Right lobe of liver (tissue), 4 donors: ENCODE data around the gene TTF1.

Experiments
- POLR2A ChIP-seq: fragments of 450-650 bp; IDR thresholded peaks from one replicate; pipeline ENCODE4 v1.6.1; 2017; ENCODE audit warnings: antibody characterized with exemption, mild to moderate bottlenecking
- TF ChIP-seq, protein P1 (sequence below), 4 donors: fragments of 200-600 bp in 3 of 4; fragments of 450-650 bp in 1 of 4; IDR thresholded peaks; one replicate each; pipeline versions ENCODE4 v1.5.1 to v1.8.0; 2016 to 2022; ENCODE audit warnings: antibody characterized with exemption in 4 of 4, mild to moderate bottlenecking in 2 of 4
- donor health status: DM: no; HTN: no; CAD: no.
- donor health status: DM: no; HTN: no; CAD: no.
- donor health status: DM: no; HTN: yes; CAD: no.

DNA sequence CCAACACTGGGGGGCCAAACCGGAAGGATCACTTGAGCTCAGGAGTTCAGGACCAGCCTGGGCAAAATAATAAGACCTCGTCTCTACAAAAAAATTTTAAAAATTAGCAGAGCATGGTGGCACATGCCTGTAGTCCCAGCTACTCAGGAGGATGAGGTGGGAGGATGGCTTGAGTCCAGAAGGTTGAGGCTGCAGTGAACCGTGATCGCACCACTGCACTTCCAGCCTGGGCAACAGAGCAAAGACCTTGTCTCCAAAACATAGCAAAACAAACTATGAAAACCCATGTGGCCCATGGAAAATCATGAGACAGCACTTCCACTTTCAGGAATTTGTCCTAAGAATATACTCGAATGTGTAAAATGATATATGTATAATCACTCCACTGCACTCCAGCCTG, 58.0 kb downstream of the TTF1 start:
- TF ChIP-seq, protein P1, sequence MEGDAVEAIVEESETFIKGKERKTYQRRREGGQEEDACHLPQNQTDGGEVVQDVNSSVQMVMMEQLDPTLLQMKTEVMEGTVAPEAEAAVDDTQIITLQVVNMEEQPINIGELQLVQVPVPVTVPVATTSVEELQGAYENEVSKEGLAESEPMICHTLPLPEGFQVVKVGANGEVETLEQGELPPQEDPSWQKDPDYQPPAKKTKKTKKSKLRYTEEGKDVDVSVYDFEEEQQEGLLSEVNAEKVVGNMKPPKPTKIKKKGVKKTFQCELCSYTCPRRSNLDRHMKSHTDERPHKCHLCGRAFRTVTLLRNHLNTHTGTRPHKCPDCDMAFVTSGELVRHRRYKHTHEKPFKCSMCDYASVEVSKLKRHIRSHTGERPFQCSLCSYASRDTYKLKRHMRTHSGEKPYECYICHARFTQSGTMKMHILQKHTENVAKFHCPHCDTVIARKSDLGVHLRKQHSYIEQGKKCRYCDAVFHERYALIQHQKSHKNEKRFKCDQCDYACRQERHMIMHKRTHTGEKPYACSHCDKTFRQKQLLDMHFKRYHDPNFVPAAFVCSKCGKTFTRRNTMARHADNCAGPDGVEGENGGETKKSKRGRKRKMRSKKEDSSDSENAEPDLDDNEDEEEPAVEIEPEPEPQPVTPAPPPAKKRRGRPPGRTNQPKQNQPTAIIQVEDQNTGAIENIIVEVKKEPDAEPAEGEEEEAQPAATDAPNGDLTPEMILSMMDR (IDR thresholded peaks at IDR 0.05), result no peak
- no peak for TF ChIP-seq POLR2A
